GM10266 (cell line): ENCODE results near the gene ADAMTSL2.

Experiments
- DNase-seq: peaks from one replicate; pipeline ENCODE4 v3.0.0; 2012; ENCODE audit errors: extremely low spot score
- TF ChIP-seq, protein P1 (sequence below): IDR thresholded peaks from 2 replicates; pipeline ENCODE4 v1.5.1; 2012; ENCODE audit warnings: mild to moderate bottlenecking, low read depth; ENCODE audit not compliant: control insufficient read depth, insufficient read depth; ENCODE audit errors: missing control alignments

ADAMTSL2 gene

DNA sequence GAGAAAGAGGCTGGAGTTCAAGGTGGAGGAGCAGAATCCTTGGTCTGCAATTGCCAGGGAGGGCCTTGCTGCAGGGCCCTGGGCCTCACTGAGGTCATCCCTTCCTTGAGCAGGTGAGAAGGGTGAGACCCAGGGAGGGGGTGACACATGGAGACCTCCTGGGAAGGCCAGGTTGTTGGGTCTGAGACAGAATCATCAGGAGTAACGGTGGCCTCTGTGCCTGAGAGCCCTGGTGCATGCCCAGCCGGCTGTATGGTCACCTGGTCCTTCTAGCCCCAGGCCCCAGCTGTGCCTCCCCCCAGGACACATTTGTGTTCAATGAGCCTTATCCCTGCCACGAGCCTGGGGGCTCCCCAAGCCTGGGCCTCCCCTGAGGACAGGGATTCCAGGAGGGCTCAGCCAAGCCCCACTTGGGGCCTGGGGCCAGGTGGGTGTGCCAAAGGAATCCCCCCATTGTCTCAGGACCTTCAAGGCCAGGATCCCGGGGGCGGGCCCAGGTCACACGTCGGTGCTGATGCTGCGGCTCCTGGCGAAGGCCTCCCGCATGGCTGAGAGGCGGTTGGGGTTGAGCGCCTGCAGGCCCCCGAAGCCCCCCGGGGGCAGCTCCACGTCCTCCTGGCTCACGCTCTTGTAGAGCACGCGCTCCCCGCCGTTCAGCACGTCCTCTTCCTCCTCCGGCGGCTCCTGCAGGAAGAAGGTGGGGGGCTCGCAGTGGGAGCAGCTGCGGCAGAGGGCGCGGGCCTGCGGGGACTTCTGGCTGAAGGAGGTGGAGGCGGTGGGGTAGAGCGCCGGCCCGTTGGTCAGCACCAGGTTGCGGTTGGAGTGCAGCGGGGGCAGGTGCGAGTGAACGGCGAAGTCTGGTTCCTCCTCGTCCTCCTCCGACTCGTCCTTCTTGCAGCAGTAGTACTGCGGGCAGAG, 44.3 kb downstream of the ADAMTSL2 start:
- TF ChIP-seq, protein P1, sequence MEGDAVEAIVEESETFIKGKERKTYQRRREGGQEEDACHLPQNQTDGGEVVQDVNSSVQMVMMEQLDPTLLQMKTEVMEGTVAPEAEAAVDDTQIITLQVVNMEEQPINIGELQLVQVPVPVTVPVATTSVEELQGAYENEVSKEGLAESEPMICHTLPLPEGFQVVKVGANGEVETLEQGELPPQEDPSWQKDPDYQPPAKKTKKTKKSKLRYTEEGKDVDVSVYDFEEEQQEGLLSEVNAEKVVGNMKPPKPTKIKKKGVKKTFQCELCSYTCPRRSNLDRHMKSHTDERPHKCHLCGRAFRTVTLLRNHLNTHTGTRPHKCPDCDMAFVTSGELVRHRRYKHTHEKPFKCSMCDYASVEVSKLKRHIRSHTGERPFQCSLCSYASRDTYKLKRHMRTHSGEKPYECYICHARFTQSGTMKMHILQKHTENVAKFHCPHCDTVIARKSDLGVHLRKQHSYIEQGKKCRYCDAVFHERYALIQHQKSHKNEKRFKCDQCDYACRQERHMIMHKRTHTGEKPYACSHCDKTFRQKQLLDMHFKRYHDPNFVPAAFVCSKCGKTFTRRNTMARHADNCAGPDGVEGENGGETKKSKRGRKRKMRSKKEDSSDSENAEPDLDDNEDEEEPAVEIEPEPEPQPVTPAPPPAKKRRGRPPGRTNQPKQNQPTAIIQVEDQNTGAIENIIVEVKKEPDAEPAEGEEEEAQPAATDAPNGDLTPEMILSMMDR = no peak
- DNase-seq = no peak

GRCh38 chr9:133579601-133580418, 45.3 kb downstream of the ADAMTSL2 start:
- DNase-seq = no peak
- TF ChIP-seq, protein P1 = no peak

DNA sequence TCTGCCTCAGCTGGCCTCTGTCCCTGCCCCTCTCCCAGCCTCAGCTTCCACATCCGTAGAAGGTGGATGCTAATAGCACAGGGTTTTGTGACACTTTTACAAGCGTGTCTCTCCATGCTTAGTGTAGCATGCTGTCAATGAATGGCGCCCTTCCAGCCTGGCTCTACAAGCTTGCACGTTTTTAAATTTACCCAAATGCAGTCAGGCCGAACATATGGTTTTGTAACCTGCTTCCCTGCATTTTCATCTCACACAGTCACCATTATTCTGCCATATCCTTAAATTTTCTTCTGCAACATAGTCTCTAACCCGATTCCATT, 45.9 kb downstream of the ADAMTSL2 start:
- TF ChIP-seq, protein P1 = no peak
- no peak for DNase-seq

DNA sequence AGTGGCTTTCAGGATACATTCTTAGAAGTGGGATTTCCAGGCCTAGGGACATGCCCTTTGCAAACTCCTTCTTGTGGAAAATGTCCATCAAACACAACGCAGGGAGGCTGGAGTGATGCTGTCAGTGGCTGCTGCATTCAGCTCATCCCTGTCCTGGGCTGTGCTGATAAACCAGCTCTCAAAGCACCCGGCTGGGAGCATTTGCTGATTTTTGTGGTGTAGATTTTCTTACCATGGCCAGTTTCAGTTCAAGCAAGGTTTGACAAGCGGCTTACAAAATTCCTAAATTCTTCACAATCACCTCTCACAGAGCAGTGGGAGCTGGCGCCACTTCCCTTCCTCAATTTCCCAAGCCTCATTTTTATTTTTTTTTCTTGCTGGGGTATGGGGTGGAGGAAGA, 46.5 kb downstream of the ADAMTSL2 start:
- TF ChIP-seq, protein P1 = no peak

GRCh38 chr9:133581513-133582343, 47.2 kb downstream of the ADAMTSL2 start:
- TF ChIP-seq, protein P1 = no peak
- no peak for DNase-seq

More for the DNA sequence above, 46.5 kb downstream of the ADAMTSL2 start:
- DNase-seq = no peak

DNA sequence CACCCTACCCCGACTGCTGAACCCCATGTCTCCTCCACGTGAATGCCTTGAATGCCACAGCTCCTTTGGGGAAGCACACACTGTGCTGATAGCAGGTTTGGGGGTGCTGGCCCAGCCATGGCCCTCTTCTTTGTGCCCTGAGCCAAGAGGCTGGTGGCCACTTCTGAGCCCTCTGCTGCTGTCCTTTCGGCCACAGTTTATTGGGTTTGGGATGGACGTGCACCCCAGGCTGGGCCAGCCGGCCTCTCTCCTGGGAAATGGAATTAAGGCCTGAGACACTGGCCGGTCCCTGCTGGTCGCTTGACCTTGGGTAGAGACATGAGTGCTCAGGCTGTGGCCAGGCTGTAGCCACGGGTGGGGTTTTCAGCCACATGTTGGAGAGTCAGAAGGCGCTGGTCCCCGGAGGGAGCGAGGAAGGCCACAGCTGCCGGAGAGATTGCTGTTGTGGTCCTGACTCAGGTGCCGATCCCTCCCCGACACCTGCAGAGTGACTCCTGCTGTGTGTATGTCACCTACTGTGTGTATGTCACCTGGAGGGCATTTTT, 48.1 kb downstream of the ADAMTSL2 start:
- no peak for DNase-seq
- TF ChIP-seq, protein P1 = no peak
